ENCODE measurements around the gene ACTR8.

ACTR8 gene

DNA sequence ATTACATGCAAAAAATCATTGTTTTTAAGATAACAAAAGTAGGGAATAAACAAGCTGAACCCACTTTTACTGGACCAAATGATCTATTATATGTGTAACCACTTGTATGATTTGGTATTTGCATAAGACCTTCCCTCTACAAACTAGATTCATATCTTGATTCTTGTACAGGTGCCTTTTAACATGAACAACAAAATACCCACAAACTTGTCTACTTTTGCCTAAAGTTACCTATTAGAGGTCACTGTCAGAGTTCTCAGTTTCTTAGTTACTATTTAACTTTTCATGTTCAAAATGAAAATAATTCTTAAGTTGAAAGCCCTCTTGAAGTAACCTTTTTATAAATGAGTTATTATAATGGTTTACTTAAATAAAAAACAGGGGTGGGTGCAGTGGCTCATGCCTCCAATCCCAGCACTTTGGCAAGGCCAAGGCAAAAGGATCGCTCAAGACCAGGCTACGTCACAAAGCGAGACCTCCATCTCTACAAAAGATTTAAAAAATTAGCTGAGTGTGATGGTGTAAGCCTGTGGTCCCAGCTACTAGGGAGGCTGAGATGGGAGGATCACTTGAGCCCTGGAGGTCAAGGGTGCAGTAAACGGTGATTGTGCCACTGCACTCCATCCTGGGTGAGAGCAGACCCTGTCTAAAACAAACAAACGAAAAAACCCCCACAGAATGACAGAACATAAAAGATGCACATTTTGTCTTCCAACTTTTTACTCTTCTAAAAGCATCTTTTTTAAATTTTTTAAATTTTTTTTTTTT, 16.0 kb downstream of the ACTR8 start:
- no peak for DNase-seq (ENCODE audit: low read depth)

DNA sequence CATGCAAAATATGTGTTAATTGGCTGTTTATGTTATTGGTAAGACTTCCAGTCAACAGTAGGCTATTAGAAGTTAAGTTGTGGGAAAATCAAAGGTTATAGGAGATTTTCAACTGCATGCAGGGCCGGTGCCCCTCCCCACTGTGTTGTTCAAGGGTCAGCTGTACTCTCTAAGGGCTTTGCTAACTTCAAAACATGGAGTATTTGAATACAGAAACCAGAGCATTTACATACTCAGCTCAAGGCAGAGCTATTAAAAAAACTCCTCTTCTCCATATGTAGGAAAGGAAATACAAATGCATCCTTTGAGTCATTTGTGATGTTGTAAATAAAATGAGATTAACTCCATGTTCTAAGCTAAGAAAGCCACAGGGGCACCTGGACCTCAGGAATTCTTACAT, 18.8 kb downstream of the ACTR8 start:
- DNase-seq (ENCODE audit: low read depth): no peak

DNA sequence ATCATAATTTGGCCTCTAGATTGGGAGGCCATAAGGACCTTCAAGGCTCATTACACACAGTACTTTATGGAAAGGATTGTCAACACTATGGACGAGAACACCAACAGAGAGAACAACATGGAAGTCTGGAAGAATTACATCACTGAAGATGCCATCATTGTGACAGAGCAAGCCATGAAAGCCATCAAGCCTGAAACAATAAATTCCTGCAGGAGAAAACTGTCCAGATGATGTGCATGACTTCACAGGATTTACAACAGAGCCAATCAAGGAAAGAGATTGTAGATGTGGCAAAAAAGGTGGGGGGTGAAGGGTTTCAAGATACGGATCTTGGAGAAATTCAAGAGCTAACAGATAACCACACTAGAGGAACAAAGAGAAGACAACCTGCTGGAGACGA, 19.7 kb downstream of the ACTR8 start:
- DNase-seq (ENCODE audit: low read depth): no peak

DNA sequence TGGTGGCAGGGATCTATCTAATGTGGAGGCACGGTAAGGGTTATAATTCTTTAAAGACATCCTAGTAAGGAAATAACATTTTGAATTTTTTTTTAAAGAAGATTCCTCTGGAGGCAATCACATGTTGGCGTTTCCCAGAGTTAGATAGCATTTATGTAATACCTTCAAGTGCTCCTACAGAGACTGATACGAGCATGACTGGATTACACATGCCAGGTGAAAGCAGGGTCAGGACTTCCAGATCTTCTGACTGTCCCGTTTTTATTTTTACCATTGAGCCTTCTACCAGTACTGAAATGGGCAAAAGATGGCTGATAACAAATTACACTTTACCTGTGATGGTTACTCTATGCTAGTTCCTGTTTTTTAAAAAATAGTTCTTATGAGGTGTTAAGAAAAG, 21.8 kb downstream of the ACTR8 start:
- no peak for DNase-seq (ENCODE audit: low read depth)

DNA sequence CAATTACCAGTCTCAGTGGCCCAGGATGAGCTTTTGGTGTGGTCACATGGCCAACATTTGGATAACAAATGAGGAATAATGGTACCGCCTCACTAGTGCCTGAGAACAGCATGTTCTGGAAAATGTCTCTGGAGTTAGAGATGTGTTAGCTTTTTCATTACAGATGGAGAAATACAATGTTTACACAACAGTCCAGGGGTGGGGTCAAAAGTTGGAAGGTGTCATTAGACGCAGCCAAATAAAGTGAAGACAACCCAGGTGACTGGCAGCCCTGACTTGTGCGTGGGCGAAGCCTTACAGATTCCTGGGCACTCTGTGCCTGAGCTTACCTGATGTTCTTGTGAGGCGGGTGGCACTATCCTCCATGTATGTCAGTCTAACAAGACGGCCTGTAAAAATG, 22.8 kb downstream of the ACTR8 start:
- no peak for DNase-seq (ENCODE audit: low read depth)

DNA sequence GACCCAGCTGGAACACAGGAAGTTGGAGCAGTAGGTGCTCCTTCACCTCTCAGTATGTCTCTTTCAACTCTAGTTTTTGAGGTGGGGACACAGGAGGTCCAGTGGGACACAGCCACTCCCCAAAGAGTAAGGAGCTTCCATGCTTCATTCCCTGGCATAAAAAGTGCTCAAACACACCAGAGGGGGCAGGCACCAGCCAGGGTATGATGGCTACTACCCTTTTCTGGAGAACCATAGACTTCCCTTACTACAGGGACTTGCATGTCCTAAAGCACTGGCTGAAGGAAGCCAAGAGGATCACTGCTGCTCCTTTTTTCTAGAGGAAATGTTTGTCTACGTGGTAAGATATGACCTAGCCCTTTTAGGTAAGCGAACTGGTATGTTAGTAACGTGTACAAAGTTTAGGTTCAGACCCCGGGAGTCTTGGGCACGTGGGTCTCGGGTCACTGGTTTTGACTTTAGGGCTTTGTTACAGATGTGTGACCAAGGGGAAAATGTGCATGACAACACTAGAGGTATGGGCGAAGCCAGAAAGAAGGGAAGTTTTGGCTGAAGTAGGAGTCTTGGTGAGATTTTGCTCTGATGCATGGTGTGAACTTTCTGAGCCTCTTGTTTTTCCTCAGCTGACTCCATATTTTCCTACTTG, 23.7 kb downstream of the ACTR8 start:
- DNase-seq (ENCODE audit: low read depth): no peak

DNA sequence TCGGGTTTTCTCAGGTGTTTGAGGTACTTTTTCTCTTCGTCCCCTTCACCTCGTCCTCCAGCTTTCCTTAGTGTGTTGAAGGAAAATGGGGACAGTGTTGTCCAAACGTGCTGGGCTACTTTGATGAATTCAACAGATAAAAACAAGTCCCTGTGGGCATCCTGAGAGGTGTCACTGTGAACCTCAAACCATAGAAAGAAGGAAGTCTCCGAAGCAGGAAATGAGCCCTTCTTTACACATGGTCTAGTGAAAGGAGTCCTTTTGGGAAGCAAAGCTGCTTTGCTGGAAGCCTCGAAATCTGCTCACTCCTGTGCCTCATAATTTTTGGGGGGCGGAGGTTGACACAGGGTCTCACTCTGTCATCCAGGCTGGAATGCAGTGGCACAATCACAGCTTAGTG, 25.0 kb downstream of the ACTR8 start:
- DNase-seq (ENCODE audit: low read depth): no peak

DNA sequence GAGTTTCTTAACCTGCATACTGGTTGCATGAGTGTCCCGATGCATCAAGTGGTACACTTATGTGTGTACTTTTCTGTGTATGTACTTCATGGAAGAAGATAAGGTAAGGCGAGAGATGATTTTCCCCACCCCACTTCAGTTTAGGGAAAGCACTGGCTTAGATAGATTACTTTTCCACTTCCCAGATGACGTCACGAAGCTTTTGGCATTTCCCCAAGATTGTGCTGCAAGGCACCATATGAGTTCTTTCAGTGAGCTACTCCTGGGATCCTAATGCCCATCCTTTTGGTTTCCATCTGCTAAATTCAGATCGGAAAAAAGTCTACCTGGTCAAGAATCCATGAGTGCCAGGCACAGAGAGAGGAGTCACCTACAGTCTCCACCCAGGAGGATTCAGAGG, 31.1 kb downstream of the ACTR8 start:
- DNase-seq (ENCODE audit: low read depth): no peak

DNA sequence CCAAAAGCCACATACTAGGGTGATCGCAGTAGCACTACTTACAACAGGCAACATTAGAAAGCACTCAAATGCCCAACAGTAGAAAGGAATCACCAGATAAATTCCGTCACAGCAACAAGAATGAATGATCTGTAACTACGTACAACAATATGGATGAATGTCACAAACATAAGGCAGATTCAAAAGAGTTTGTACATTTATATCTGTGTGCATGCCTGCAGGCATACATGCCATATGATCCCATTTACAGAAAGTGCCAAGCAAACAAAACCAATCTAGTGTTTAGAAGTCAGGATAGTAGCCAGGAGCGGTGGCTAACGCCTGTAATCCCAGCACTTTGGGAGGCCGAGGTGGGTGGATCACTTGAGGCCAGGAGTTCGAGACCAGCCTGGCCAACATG, 32.0 kb downstream of the ACTR8 start:
- no peak for DNase-seq (ENCODE audit: low read depth)

DNA sequence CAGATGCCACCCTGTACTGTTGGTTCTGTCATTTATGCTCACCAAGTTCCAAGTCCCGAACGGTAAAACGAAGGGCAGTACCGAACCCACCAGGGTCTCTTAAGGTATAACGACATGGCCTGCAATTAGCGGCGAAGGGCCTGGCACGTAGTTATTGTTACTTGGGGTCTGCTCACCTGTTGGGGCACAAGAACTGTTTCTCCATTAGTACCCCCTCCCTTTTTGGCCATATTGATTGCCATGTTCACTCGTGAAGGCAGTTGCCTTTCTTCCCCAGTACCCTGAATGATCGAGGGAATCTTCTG, 35.1 kb downstream of the ACTR8 start:
- DNase-seq (ENCODE audit: low read depth): no peak

DNA sequence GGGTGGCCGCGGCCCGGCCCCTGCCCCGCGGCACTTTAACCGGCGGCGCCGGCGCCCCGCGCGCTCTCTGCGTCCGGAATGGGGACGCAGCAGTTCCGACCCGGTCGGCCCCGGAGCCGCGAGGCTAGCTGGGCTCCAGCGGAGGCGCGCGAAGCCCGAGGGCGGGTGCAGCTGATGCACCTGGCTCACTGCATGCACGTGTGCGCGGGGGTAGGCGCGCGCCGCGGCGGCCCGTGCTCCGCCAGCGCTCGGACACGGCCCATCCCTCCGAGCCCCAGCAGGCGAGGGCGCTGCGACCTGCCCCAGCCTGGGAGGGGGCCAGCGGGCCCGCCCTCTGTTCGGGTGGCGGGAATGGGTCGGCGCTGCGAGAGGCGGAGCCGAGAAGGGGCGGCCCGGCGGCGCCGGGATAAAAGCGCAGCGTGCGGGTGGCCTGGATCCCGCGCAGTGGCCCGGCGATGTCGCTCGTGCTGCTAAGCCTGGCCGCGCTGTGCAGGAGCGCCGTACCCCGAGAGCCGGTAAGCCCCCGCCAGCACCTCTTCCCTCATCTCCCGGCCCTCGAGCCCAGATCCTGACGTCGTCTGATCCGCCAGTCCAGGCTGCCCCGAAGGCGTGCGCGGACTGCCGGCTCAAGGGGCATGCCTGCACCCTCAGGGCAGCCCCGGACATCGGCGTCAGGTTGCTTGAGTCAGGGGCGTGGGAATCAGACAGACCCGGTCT, 35.7 kb downstream of the ACTR8 start, which contains the start of the genes CHDH and IL17RB:
CHDH (minus strand) TSS at position 286 of the 717 bp plus-strand sequence. CDS start 22,411 bp downstream, outside the sequence.
IL17RB (plus strand) TSS at position 435 of the 717 bp plus-strand sequence; CDS start at position 456, 21 bp downstream.
- no peak for DNase-seq (ENCODE audit: low read depth)

DNA sequence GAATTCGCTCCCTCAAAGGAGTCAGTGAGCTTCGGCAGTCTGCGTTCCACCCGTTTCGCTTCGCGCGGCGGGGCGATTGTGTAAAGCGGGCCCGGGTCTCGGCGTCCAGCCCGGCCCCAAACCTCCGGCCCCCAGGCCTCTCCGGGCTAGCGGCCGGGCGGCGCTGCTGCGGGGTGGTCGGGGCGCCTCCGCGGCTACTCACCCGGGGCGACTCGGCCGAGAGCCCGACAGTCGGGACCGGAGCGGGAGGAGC, 36.1 kb downstream of the ACTR8 start:
- no peak for DNase-seq (ENCODE audit: low read depth)

DNA sequence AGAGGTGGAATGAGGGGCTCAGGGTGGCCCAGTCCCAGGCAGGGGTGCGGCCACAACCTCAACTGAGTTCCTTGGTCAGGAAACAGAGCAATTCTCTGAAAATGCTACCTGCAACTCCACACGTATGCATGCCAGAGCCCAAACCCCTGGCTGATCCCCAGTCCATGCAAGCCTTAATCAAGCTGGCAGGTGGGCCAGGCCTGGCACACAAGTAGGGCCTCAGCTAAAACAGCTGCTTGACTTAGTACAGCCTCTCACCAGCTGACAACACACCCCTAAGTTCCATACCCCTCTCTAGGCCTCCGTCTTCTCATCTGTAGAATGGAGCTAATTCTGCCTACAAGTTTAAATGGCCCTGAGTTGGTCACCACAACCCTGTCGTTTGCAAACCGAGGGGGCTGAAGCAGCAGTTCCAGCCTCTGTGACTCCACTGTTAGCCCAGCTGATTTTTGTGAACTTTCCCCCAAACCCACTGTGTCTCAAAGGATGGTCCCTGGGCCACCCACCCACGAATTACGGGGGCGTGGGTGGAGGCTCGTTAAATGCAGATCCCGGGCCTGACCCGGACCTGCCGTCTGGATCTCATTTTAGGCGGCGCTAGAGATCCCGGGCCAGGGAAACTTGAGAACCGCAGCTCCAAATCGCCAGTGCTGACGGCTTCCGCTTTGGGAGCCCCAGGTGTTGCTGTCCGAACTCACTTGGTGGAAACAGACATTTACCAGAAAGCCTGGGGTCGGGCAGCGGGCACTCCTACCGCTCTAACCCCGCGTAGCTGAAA, 36.7 kb downstream of the ACTR8 start:
- no peak for DNase-seq (ENCODE audit: low read depth)

DNA sequence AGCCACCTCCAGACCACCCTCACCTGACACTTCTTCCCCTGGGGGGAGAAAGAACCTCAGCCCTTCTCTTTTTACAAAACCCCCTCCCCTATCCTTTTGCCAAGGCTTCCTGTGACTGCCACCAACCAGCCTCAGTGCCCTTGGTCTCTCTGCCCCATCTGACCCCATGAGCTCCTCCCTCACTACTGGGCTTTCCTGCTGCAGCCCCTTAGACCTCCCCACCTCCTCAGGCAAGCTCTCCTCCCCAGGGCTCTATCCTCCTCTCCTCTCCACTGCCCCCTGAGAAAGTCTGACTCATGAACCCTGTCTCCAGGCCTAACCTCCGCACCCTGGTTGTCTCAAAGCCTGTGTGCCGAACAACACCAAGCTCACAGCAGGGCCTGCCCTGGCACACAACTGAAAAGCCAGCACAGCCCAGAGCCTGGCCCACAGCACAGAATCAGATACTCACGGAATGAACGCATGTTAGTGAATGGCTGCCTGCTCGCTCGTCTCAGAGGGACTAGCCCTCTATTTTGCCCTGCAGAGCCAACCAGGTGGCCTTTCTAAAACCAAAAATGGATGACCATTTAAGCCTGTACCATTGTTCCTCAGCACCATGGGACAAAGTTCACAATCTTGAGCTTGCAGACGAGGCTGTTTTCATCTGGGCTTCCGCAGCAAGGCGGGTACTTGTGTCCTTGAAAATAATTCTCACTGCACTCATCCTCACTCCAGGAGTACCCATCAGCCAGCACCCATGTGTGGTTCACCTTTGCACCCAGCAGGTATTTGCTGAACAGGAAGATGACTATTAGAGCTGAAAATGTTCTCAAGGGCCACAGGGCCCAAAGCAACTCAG, 37.5 kb downstream of the ACTR8 start:
- DNase-seq (ENCODE audit: low read depth): no peak

DNA sequence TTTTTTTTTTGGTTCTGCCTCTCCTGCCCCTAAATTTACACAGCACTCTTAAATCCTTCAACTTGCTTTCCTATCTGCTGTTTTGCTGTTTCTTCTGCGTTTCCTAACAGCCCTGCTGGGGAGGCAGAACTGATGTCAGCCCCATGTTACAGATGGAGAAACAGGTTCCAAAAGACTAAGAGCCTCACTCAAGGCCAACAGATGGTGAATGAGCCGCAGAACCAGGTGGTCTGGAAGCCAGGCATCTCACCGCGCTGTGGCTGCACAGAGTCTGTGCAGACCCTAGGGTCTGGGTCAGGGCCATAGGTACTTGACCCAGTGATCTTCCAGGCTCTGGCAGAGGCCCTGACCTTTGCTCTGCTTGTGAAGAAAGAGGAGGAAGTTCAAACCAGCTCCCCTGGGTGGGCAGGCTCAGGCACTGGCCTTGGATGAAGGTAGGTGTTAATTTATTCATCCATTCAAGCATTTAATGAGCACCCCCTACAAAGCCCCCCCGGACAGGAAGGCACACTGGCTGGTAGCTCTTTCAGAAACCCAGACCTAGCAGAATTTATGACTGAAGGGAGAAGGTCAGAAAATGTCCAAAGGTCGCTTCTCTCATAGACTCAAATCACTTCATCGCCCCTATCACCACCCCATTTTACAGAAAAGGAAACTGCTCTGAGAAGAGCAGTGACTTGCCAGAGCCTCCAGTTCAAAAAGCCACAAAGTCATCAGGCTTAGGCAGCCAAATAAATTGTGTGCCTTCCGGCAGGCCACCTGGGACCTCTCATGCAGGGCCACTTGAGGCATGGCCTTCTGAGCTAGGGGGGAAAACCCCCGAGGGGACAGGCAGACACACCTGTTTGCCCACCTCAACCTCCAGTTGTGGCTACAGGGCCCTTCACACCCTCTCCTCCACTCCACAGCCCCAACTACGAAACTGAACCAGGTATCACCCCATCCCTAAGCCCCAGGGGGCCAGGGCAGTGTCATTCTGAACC, 38.5 kb downstream of the ACTR8 start:
- no peak for DNase-seq (ENCODE audit: low read depth)

DNA sequence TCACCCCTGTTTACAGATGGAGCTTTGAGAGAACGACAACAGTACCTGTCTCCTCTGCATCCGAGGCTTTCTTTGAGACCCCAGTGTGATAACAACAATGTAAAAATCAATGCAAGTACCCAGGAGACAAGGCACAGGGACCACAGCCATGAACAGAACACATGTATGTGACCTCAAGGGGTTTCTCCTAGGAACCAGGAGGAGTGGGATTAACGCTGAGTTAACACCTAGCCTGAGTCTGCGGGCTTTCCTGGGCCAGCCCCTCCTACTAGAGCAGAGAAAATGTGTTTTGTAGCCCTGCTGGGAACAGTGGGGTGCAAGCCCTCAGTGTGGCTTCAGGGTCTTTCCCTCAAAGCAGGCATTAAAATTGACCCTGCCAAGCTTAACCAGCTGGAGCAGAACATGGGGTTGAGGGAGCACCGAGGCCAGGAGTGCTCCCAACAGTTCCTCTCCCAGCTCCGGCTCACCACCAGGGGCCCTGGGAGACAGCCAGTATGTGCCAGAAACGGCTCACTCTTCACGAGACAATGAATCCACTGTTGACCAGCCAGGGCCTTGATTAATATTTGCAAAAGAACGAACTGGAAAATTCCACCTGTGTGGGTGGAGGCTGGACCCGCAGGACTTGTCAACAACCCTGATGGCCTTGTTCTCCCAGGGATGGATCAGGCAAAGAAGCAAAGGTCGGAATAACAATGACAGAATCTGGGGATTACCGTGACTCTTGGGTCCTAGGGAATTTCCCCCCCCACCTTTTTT, 39.3 kb downstream of the ACTR8 start:
- no peak for DNase-seq (ENCODE audit: low read depth)

DNA sequence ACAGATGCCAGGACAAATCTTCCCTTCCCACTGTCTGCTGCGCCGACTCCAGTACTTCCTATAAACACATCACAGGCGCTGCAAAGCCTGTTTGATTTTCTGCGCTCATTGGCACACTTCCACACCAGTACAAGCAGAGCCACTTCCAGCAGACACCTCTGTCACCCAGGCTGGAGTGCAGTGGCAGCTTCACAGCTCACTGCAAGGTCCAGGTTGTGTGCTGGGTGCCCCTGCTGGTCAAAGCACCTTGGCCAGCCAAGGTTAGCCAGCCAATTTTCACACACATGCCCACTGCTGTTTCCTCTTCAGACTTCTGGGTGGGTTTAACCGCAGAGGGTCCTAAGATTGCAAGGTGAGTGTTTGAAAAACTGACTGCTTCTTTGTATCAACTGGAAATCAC, 40.7 kb downstream of the ACTR8 start:
- DNase-seq (ENCODE audit: low read depth): no peak

DNA sequence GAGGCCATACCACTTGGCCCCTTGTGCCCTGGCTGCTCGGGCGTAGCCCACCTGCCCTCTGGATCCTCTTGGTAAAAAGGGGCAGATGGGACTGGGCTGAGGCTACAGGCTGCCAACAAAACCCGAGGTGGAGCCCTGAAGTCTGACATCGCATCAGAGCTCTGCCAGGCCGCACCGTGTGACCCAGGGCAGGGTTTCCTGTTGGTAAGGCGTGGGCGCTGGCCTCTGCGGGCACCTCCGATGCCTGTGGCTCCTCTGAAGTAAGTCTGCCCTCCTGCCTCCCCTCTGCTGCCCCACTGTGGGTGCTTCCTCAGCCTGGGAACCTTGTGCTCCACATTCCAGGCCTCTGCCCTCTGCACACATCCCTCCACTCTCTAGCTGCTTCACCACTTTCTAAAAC, 44.6 kb downstream of the ACTR8 start:
- no peak for DNase-seq (ENCODE audit: low read depth)

DNA sequence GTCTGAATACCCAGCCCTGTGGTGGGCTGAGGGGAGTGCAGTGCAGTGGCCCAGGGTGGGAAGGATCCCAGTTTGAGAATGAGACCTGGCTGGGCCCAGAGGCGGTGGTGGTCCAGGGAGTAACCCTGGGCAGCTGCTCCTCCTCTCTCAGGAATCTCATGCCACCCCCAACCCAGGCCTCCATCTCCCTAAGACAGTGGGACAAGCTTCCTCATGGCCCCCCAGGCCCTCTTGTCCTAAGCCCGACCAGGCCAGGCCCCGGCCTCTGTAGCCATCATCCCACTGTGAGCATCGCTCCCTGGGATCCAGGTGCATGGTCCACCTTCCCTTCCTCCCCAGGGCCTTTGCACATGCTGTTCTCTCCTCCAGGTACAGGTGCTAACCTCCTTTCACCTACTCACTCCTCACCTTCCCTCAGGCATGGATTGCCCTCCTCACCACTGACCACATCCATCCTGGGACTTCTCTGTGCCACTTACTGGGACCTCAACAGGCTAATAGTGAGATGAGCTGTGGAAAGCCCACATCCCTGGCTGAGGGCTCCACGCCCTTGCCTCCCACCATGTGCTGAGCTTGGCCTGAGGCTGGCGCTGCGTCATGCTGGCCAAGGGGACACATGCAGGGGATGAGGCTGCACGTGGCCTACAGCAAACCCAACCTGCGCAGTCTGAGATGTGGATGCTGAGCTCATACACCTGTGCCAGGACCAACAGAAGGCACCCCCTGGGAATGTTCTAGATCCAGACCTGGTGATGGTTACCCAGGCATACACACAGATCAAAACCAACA, 45.7 kb downstream of the ACTR8 start:
- DNase-seq (ENCODE audit: low read depth): no peak
